HepG2 (cell line): ENCODE data around the gene BTG2. TPM values are rescaled to one million over a fixed set of nuclear protein-coding genes. Genes with fewer than 3 reads are reported as not detected.

Experiments used
- DR1 ChIP-seq: sonication (generic); formaldehyde crosslinking; IDR thresholded peaks from 2 replicates; pipeline ENCODE4 v1.8.0; 2021; ENCODE audit warnings: mild to moderate bottlenecking, missing genetic modification reagents, inconsistent platforms
- GABPB1 ChIP-seq: IDR thresholded peaks from 2 replicates; pipeline ENCODE4 v1.6.1; 2016; ENCODE audit warnings: mild to moderate bottlenecking, missing genetic modification reagents, moderate library complexity, missing compliant biosample characterization
- HOXA7 ChIP-seq: sonication (generic); formaldehyde crosslinking; IDR thresholded peaks from 2 replicates; pipeline ENCODE4 v1.8.1; 2022; ENCODE audit warnings: mild to moderate bottlenecking, missing genetic modification reagents, moderate library complexity
- IRX3 ChIP-seq: sonication (generic); formaldehyde crosslinking; IDR thresholded peaks from 2 replicates; pipeline ENCODE4 v1.8.1; 2023; ENCODE audit warnings: mild to moderate bottlenecking, low read depth, missing genetic modification reagents, borderline replicate concordance
- JARID2 ChIP-seq: sonication (generic); formaldehyde crosslinking; IDR thresholded peaks from 2 replicates; pipeline ENCODE4 v1.8.1; 2023; ENCODE audit warnings: missing genetic modification reagents, inconsistent platforms; ENCODE audit not compliant: insufficient replicate concordance
- NFAT5 ChIP-seq: sonication (generic); formaldehyde crosslinking; IDR thresholded peaks from 2 replicates; pipeline ENCODE4 v1.4.0; 2020; ENCODE audit warnings: missing genetic modification reagents
- RFX5 ChIP-seq: IDR thresholded peaks from 2 replicates; pipeline ENCODE4 v1.6.1; 2011; ENCODE audit warnings: low read depth, low read length, improper control_type of control experiment
- SMARCC2 ChIP-seq: fragments of 450-650 bp; IDR thresholded peaks from 2 replicates; pipeline ENCODE4 v1.6.1; 2017; ENCODE audit warnings: antibody characterized with exemption, mild to moderate bottlenecking
- SOX13 ChIP-seq, 3 experiments: fragments of 450-650 bp in 1 of 3; sonication (generic) in 1 of 3; formaldehyde crosslinking in 1 of 3; IDR thresholded peaks in 2 of 3; conservative IDR thresholded peaks in 1 of 3; 2 replicates each; pipeline versions ENCODE4 v1.5.0 to v1.6.1; 2016 to 2020; ENCODE audit warnings: antibody characterized with exemption in 1 of 3, mild to moderate bottlenecking in 1 of 3, missing compliant biosample characterization in 1 of 3, missing genetic modification reagents in 1 of 3, moderate library complexity in 1 of 3
- SRSF1 ChIP-seq: fragments of 200-400 bp; formaldehyde crosslinking; optimal IDR thresholded peaks from 2 replicates; pipeline ENCODE3; 2017; ENCODE audit warnings: mild to moderate bottlenecking, low read depth, low read length, moderate library complexity
- YY1 ChIP-seq: IDR thresholded peaks from 2 replicates; pipeline ENCODE4 v1.6.1; 2011; ENCODE audit warnings: low read length, low read depth, moderate library complexity, mild to moderate bottlenecking; ENCODE audit not compliant: insufficient read depth, insufficient replicate concordance
- ZMYM4 ChIP-seq: sonication (generic); formaldehyde crosslinking; IDR thresholded peaks from 2 replicates; pipeline ENCODE4 v1.8.1; 2023; ENCODE audit warnings: mild to moderate bottlenecking, missing genetic modification reagents
- ZNF34 ChIP-seq: sonication (generic); formaldehyde crosslinking; IDR thresholded peaks from 2 replicates; pipeline ENCODE4 v1.4.0; 2020; ENCODE audit warnings: mild to moderate bottlenecking, missing genetic modification reagents, borderline replicate concordance
- ZNF468 ChIP-seq: sonication (generic); formaldehyde crosslinking; IDR thresholded peaks from 2 replicates; pipeline ENCODE4 v1.8.0; 2022; ENCODE audit warnings: mild to moderate bottlenecking, moderate library complexity, missing genetic modification reagents
- ZNF614 ChIP-seq: IDR thresholded peaks from 2 replicates; pipeline ENCODE4 v1.6.1; 2018; ENCODE audit warnings: missing biosample characterization, missing genetic modification reagents, inconsistent platforms, borderline replicate concordance
- polyA plus RNA-seq, 8 experiments: library from polyadenylated mRNA; depleted of rRNA in 3 of 8; stranded (reverse) in 7 of 8; unstranded in 1 of 8; fragments of >200 nt; fragmentation: Illumina TruSeq in 4 of 8; extraction: Trizol in 4 of 8; gene quantifications; 2 replicates each; pipeline versions ENCODE4 v1.2.1 to v1.2.3, GENCODE V29; 2011 to 2016; ENCODE audit warnings: low read depth in 4 of 8, missing spikeins in 1 of 8, mixed read lengths in 1 of 8; ENCODE audit not compliant: insufficient read depth in 1 of 8
- total RNA-seq, 5 experiments: library from RNA; depleted of rRNA; stranded (reverse); fragments of >200 nt; fragmentation: Illumina TruSeq; extraction: Trizol; gene quantifications; 2 replicates each; pipeline ENCODE4 v1.2.3, GENCODE V29; 2016; ENCODE audit warnings: low read depth in 1 of 5
- TF ChIP-seq, protein P1 (sequence below): fragments of 450-650 bp; IDR thresholded peaks from 2 replicates; pipeline ENCODE4 v1.6.1; 2017
- TF ChIP-seq, protein P2 (sequence below): sonication (generic); formaldehyde crosslinking; IDR thresholded peaks from 2 replicates; pipeline ENCODE4 v1.4.0; 2020; ENCODE audit warnings: missing genetic modification reagents

BTG2 gene
- total and polyA plus RNA-seq, 2 of the 13 experiments (the other 11 are each of a cell fraction or from before 2014, with no cell fraction given), result 13.6 to 18.3 TPM

- TF ChIP-seq JARID2 (CRISPR knock-in tag), result peak; percentile 59
- TF ChIP-seq IRX3 (CRISPR knock-in tag), result 0 out of 2 replicates have a peak, but pooled peaks have one; percentile 17
- peak; percentile 40 for TF ChIP-seq SOX13 (IDR thresholded peaks at IDR 0.05)
- no peak; a peak in 1 of 4 replicates for TF ChIP-seq SOX13 (CRISPR knock-in tag; conservative IDR thresholded peaks at IDR 0.05 in 1 of 2, IDR thresholded peaks at IDR 0.05 in 1 of 2)
- TF ChIP-seq RFX5, result 0 out of 2 replicates have a peak, but pooled peaks have one; percentile 9
- no peak for TF ChIP-seq SMARCC2
- TF ChIP-seq, protein P1, sequence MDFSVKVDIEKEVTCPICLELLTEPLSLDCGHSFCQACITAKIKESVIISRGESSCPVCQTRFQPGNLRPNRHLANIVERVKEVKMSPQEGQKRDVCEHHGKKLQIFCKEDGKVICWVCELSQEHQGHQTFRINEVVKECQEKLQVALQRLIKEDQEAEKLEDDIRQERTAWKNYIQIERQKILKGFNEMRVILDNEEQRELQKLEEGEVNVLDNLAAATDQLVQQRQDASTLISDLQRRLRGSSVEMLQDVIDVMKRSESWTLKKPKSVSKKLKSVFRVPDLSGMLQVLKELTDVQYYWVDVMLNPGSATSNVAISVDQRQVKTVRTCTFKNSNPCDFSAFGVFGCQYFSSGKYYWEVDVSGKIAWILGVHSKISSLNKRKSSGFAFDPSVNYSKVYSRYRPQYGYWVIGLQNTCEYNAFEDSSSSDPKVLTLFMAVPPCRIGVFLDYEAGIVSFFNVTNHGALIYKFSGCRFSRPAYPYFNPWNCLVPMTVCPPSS, result no peak
- 0 out of 2 replicates have a peak, but pooled peaks have one; percentile 56 for TF ChIP-seq ZNF614 (CRISPR knock-in tag)
- peak; percentile 93 for TF ChIP-seq DR1
- no peak for TF ChIP-seq HOXA7 (CRISPR knock-in tag)
- peak; percentile 9 for TF ChIP-seq YY1
- peak; percentile 74 for TF ChIP-seq ZMYM4
- TF ChIP-seq GABPB1 (CRISPR knock-in tag), result peak; percentile 65; the same call in 1 of the 2 replicates
- TF ChIP-seq SRSF1, result peak; percentile 79
- 0 out of 2 replicates have a peak, but pooled peaks have one; percentile 35 for TF ChIP-seq ZNF34 (CRISPR knock-in tag)
- no peak for TF ChIP-seq ZNF468 (CRISPR knock-in tag)
- 0 out of 2 replicates have a peak, but pooled peaks have one; percentile 26 for TF ChIP-seq NFAT5 (CRISPR knock-in tag)
- TF ChIP-seq, protein P2, sequence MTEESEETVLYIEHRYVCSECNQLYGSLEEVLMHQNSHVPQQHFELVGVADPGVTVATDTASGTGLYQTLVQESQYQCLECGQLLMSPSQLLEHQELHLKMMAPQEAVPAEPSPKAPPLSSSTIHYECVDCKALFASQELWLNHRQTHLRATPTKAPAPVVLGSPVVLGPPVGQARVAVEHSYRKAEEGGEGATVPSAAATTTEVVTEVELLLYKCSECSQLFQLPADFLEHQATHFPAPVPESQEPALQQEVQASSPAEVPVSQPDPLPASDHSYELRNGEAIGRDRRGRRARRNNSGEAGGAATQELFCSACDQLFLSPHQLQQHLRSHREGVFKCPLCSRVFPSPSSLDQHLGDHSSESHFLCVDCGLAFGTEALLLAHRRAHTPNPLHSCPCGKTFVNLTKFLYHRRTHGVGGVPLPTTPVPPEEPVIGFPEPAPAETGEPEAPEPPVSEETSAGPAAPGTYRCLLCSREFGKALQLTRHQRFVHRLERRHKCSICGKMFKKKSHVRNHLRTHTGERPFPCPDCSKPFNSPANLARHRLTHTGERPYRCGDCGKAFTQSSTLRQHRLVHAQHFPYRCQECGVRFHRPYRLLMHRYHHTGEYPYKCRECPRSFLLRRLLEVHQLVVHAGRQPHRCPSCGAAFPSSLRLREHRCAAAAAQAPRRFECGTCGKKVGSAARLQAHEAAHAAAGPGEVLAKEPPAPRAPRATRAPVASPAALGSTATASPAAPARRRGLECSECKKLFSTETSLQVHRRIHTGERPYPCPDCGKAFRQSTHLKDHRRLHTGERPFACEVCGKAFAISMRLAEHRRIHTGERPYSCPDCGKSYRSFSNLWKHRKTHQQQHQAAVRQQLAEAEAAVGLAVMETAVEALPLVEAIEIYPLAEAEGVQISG (CRISPR knock-in tag), result peak; percentile 40; the same call in 1 of the 2 replicates
Measured at GRCh38 chr1:203304919-203305808, at the start of gene BTG2 (continued).
